NCI-H2107 treated with DMSO at 0.1 percent for 48 hours (cell line): Measurements from ENCODE around the gene HERC6.
"Not testable (repeated sequence)": the region's sequence is repeated elsewhere in the genome, so short reads cannot be mapped to it uniquely, and the experiment has no call there.

Source experiments
- DNase-seq: peaks from one replicate; lab custom pipeline; 2025; ENCODE audit not compliant: unreplicated experiment; lab: John Stamatoyannopoulos, UW

The HERC6 gene

GRCh38 chr4:88390128-88390527 is 11.5 kb downstream of the HERC6 start:
- DNase-seq: no peak

GRCh38 chr4:88391703-88392102 is 13.1 kb downstream of the HERC6 start:
- no peak for DNase-seq

- no peak for DNase-seq
Observed at GRCh38 chr4:88396681-88397080, 18.0 kb downstream of the HERC6 start.

GRCh38 chr4:88398381-88398780 is 19.7 kb downstream of the HERC6 start:
- no peak for DNase-seq

- no peak for DNase-seq
Observed at GRCh38 chr4:88409206-88409605, 30.6 kb downstream of the HERC6 start.

- no peak for DNase-seq
Observed at GRCh38 chr4:88409789-88410188, 31.1 kb downstream of the HERC6 start.

- no peak for DNase-seq
Observed at GRCh38 chr4:88411491-88412096, 32.9 kb downstream of the HERC6 start.

GRCh38 chr4:88413801-88414200 is 35.1 kb downstream of the HERC6 start:
- DNase-seq: no peak

GRCh38 chr4:88414755-88415154 is 36.1 kb downstream of the HERC6 start:
- DNase-seq: no peak

- DNase-seq: no peak
Observed at GRCh38 chr4:88415982-88416381, 37.3 kb downstream of the HERC6 start.

GRCh38 chr4:88418411-88418810 is 39.8 kb downstream of the HERC6 start:
- no peak for DNase-seq

GRCh38 chr4:88419874-88420273 is 41.2 kb downstream of the HERC6 start:
- DNase-seq: no peak

- no peak for DNase-seq
Observed at GRCh38 chr4:88420844-88421243, 42.2 kb downstream of the HERC6 start.

- no peak for DNase-seq
Observed at GRCh38 chr4:88422403-88422802, 43.8 kb downstream of the HERC6 start.

- no peak for DNase-seq
Observed at GRCh38 chr4:88429401-88429800, 50.7 kb downstream of the HERC6 start.

- DNase-seq: no peak
Observed at GRCh38 chr4:88435987-88436693, 57.5 kb downstream of the HERC6 start.

GRCh38 chr4:88437873-88438272 is 59.2 kb downstream of the HERC6 start:
- not testable (repeated sequence) for DNase-seq

GRCh38 chr4:88439161-88439760 is 60.6 kb downstream of the HERC6 start:
- no peak for DNase-seq

- no peak for DNase-seq
Observed at GRCh38 chr4:88440146-88440545, 61.5 kb downstream of the HERC6 start.

- DNase-seq: no peak
Observed at GRCh38 chr4:88441696-88442095, 63.0 kb downstream of the HERC6 start.

- DNase-seq: no peak
Observed at GRCh38 chr4:88442689-88443191, 64.1 kb downstream of the HERC6 start.

GRCh38 chr4:88443486-88443885 is 64.8 kb downstream of the HERC6 start:
- DNase-seq: no peak
